WTC11 (cell line): ENCODE measurements around the gene TPRG1L. TPM values are rescaled to one million over a fixed set of nuclear protein-coding genes. Genes with fewer than 3 reads are reported as not detected.
"Not testable (repeated sequence)": the region's sequence is repeated elsewhere in the genome, so short reads cannot be mapped to it uniquely, and the experiment has no call there.

ENCODE experiments used
- ATAC-seq: fragments of 200-7000 bp; cut with Tn5 transposase; 2 replicates; pipeline ENCODE4 v1.10.0; 2021; ENCODE audit warnings: mild to moderate bottlenecking, moderate library complexity
- CTCF ChIA-PET: fragments of 300-600 bp; sonication (Branson Sonifier 250); formaldehyde crosslinking; loops from one replicate; lab custom pipeline; 2021; ENCODE audit warnings: antibody characterized with exemption; lab: Charles Lee
- POLR2A ChIA-PET: fragments of 350-600 bp; sonication (Branson Sonifier 250); formaldehyde crosslinking; loops from one replicate; lab custom pipeline; 2021; ENCODE audit warnings: antibody characterized with exemption; lab: Charles Lee
- DNase-seq: peaks from one replicate; pipeline ENCODE4 v3.0.0; 2021; ENCODE audit warnings: low spot score
- H3K27ac Mint-ChIP-seq: 2 replicates; pipeline ENCODE4 v1.8.0; 2021; ENCODE audit warnings: mixed read lengths
- H3K27me3 Mint-ChIP-seq: 2 replicates; pipeline ENCODE4 v1.8.0; 2021; ENCODE audit warnings: low read depth, mild to moderate bottlenecking, moderate library complexity, mixed read lengths
- H3K36me3 Mint-ChIP-seq: 2 replicates; pipeline ENCODE4 v1.8.0; 2021; ENCODE audit warnings: mixed read lengths
- H3K4me1 Mint-ChIP-seq: 2 replicates; pipeline ENCODE4 v1.8.0; 2022; ENCODE audit warnings: mixed read lengths
- H3K4me3 Mint-ChIP-seq: 2 replicates; pipeline ENCODE4 v1.8.0; 2021; ENCODE audit warnings: mild to moderate bottlenecking, moderate library complexity, mixed read lengths
- H3K9me3 Mint-ChIP-seq: 2 replicates; pipeline ENCODE4 v1.8.0; 2021; ENCODE audit warnings: mixed read lengths
- AFF4 ChIP-seq: sonication (generic); formaldehyde crosslinking; IDR thresholded peaks from 2 replicates; pipeline ENCODE4 v1.8.1; 2023; ENCODE audit warnings: mild to moderate bottlenecking, missing genetic modification reagents, borderline replicate concordance
- E2F4 ChIP-seq: sonication (generic); formaldehyde crosslinking; IDR thresholded peaks from 2 replicates; pipeline ENCODE4 v1.8.1; 2022; ENCODE audit warnings: low read depth, mild to moderate bottlenecking, moderate library complexity, missing genetic modification reagents, borderline replicate concordance
- E2F5 ChIP-seq: sonication (generic); formaldehyde crosslinking; IDR thresholded peaks from 2 replicates; pipeline ENCODE4 v1.8.1; 2022; ENCODE audit warnings: mild to moderate bottlenecking, moderate library complexity, missing genetic modification reagents
- ELF4 ChIP-seq: sonication (generic); formaldehyde crosslinking; IDR thresholded peaks from 2 replicates; pipeline ENCODE4 v1.8.1; 2022; ENCODE audit warnings: low read depth, mild to moderate bottlenecking, moderate library complexity, missing genetic modification reagents
- JAZF1 ChIP-seq: fragments of 250-450 bp; sonication (Bioruptor Pico); IDR thresholded peaks from 2 replicates; pipeline ENCODE4 v1.9.0; 2021; ENCODE audit warnings: moderate library complexity, mild to moderate bottlenecking, inconsistent platforms
- MLX ChIP-seq: sonication (generic); formaldehyde crosslinking; IDR thresholded peaks from 2 replicates; pipeline ENCODE4 v1.8.1; 2023; ENCODE audit warnings: mild to moderate bottlenecking, missing genetic modification reagents, moderate library complexity
- ZBTB43 ChIP-seq: sonication (generic); formaldehyde crosslinking; IDR thresholded peaks from 2 replicates; pipeline ENCODE4 v1.8.1; 2023; ENCODE audit warnings: mild to moderate bottlenecking, missing genetic modification reagents
- ZNF232 ChIP-seq: sonication (generic); formaldehyde crosslinking; IDR thresholded peaks from 2 replicates; pipeline ENCODE4 v1.8.0; 2022; ENCODE audit warnings: mild to moderate bottlenecking, missing genetic modification reagents
- ZNF425 ChIP-seq: fragments of 250-450 bp; sonication (Bioruptor Pico); conservative IDR thresholded peaks from 2 replicates; pipeline ENCODE4 v1.9.0; 2021; ENCODE audit warnings: mild to moderate bottlenecking
- total RNA-seq: library from RNA; stranded (reverse); gene quantifications from 3 replicates; pipeline ENCODE4 v1.2.3, GENCODE V29; 2021

The TPRG1L gene
- total RNA-seq, 1 experiment from 2014 or later, result 20.9 TPM

GRCh38 chr1:3584915-3585314 is 39.9 kb upstream of the TPRG1L start:
- ChIA-PET POLR2A (no interaction called here), CTCF (no interaction called here)
- H3K4me3 Mint-ChIP-seq, result no peak overlapping the region
- no peak overlapping the region for H3K27ac Mint-ChIP-seq
- no peak for TF ChIP-seq E2F4 (CRISPR knock-in tag)
- TF ChIP-seq E2F5 (CRISPR knock-in tag), result no peak
- no peak for TF ChIP-seq AFF4 (CRISPR knock-in tag)
- no peaks in the 10 kb centered on the region for H3K27me3 Mint-ChIP-seq
- ATAC-seq (no peak), DNase-seq (no peak)
- H3K4me1 Mint-ChIP-seq, result no peaks in the 10 kb centered on the region
- H3K9me3 Mint-ChIP-seq, result no peaks in the 10 kb centered on the region
- no peaks in the 10 kb centered on the region; the same call in 1 of the 2 replicates for H3K36me3 Mint-ChIP-seq

GRCh38 chr1:3585353-3585868 is 39.4 kb upstream of the TPRG1L start:
- CTCF ChIA-PET, H3K4me1 Mint-ChIP-seq, POLR2A ChIA-PET: not testable (repeated sequence)

GRCh38 chr1:3585940-3586568 is 38.8 kb upstream of the TPRG1L start:
- Mint-ChIP-seq H3K27me3 (no peaks in the 10 kb centered on the region), H3K9me3 (no peaks in the 10 kb centered on the region), H3K4me1 (0 out of 2 replicates have a peak, but pooled peaks cover 2% of the 10 kb centered on the region), H3K27ac (no peak overlapping the region), H3K4me3 (no peak overlapping the region), H3K36me3 (no peaks in the 10 kb centered on the region; the same call in 1 of the 2 replicates)
- DNase-seq, result no peak
- ChIA-PET POLR2A (no interaction called here), CTCF (interaction anchor here (1.6 kb wide), 1 partner anchor 138 kb away, joined by 6 read pairs; no protein-coding TSS in a partner anchor)
- no peak for TF ChIP-seq ELF4 (CRISPR knock-in tag)
- no peak for TF ChIP-seq ZNF232 (CRISPR knock-in tag)
- no peak for TF ChIP-seq ZNF425 (CRISPR knock-in tag)
- no peak for ATAC-seq

More at GRCh38 chr1:3585353-3585868, 39.4 kb upstream of the TPRG1L start:
- not testable (repeated sequence) for H3K36me3 Mint-ChIP-seq, H3K9me3 Mint-ChIP-seq, ATAC-seq, H3K4me3 Mint-ChIP-seq, H3K27me3 Mint-ChIP-seq, H3K27ac Mint-ChIP-seq, DNase-seq

- H3K4me1 Mint-ChIP-seq, result 0 out of 2 replicates have a peak, but pooled peaks cover 2% of the 10 kb centered on the region
- no peaks in the 10 kb centered on the region for H3K9me3 Mint-ChIP-seq
- no peak overlapping the region for H3K4me3 Mint-ChIP-seq
- CTCF ChIA-PET, result interaction anchor here (0.6 to 2.5 kb wide), 8 partner anchors 10 to 137 kb away, joined by 3 to 35 read pairs (median 4); no protein-coding TSS in a partner anchor
- no peaks in the 10 kb centered on the region; the same call in 1 of the 2 replicates for H3K36me3 Mint-ChIP-seq
- H3K27me3 Mint-ChIP-seq, result no peaks in the 10 kb centered on the region
- peak overlapping the region; percentile 65 for H3K27ac Mint-ChIP-seq
- ATAC-seq, result no peak
- DNase-seq, result no peak
- POLR2A ChIA-PET, result no interaction called here
- TF ChIP-seq JAZF1 (CRISPR knock-in tag) (no peak), ZBTB43 (CRISPR knock-in tag) (no peak), MLX (no peak), AFF4 (CRISPR knock-in tag) (no peak)
These were observed 37.6 kb upstream of the TPRG1L start for GRCh38 chr1:3586986-3587759.
